WTC11 (cell line): ENCODE data around the gene TBC1D22A. TPM values are rescaled to one million over a fixed set of nuclear protein-coding genes. Genes with fewer than 3 reads are reported as not detected.

Experiments
- ATAC-seq: fragments of 200-7000 bp; cut with Tn5 transposase; 2 replicates; pipeline ENCODE4 v1.10.0; 2021; ENCODE audit warnings: mild to moderate bottlenecking, moderate library complexity
- CTCF ChIA-PET: fragments of 300-600 bp; sonication (Branson Sonifier 250); formaldehyde crosslinking; loops from one replicate; lab custom pipeline; 2021; ENCODE audit warnings: antibody characterized with exemption; lab: Charles Lee
- POLR2A ChIA-PET: fragments of 350-600 bp; sonication (Branson Sonifier 250); formaldehyde crosslinking; loops from one replicate; lab custom pipeline; 2021; ENCODE audit warnings: antibody characterized with exemption; lab: Charles Lee
- DNase-seq: peaks from one replicate; pipeline ENCODE4 v3.0.0; 2021; ENCODE audit warnings: low spot score
- H3K27ac Mint-ChIP-seq: 2 replicates; pipeline ENCODE4 v1.8.0; 2021; ENCODE audit warnings: mixed read lengths
- H3K27me3 Mint-ChIP-seq: 2 replicates; pipeline ENCODE4 v1.8.0; 2021; ENCODE audit warnings: low read depth, mild to moderate bottlenecking, moderate library complexity, mixed read lengths
- H3K36me3 Mint-ChIP-seq: 2 replicates; pipeline ENCODE4 v1.8.0; 2021; ENCODE audit warnings: mixed read lengths
- H3K4me1 Mint-ChIP-seq: 2 replicates; pipeline ENCODE4 v1.8.0; 2022; ENCODE audit warnings: mixed read lengths
- H3K4me3 Mint-ChIP-seq: 2 replicates; pipeline ENCODE4 v1.8.0; 2021; ENCODE audit warnings: mild to moderate bottlenecking, moderate library complexity, mixed read lengths
- H3K9me3 Mint-ChIP-seq: 2 replicates; pipeline ENCODE4 v1.8.0; 2021; ENCODE audit warnings: mixed read lengths
- AR ChIP-seq: fragments of 250-450 bp; sonication (Bioruptor Pico); IDR thresholded peaks from 2 replicates; pipeline ENCODE4 v1.9.0; 2021; ENCODE audit warnings: mild to moderate bottlenecking
- CDX4 ChIP-seq: fragments of 250-450 bp; sonication (Bioruptor Pico); IDR thresholded peaks from 2 replicates; pipeline ENCODE4 v1.9.0; 2021; ENCODE audit warnings: moderate library complexity, mild to moderate bottlenecking, inconsistent platforms, borderline replicate concordance
- CREB1 ChIP-seq: sonication (generic); formaldehyde crosslinking; IDR thresholded peaks from 2 replicates; pipeline ENCODE4 v1.8.0; 2023; ENCODE audit warnings: mild to moderate bottlenecking, missing genetic modification reagents
- E2F4 ChIP-seq: sonication (generic); formaldehyde crosslinking; IDR thresholded peaks from 2 replicates; pipeline ENCODE4 v1.8.1; 2022; ENCODE audit warnings: low read depth, mild to moderate bottlenecking, moderate library complexity, missing genetic modification reagents, borderline replicate concordance
- ERG ChIP-seq: fragments of 250-450 bp; sonication (Bioruptor Pico); IDR thresholded peaks from 2 replicates; pipeline ENCODE4 v1.8.0; 2021; ENCODE audit warnings: mild to moderate bottlenecking
- ETV6 ChIP-seq: sonication (generic); formaldehyde crosslinking; IDR thresholded peaks from 2 replicates; pipeline ENCODE4 v1.8.1; 2022; ENCODE audit warnings: mild to moderate bottlenecking, missing genetic modification reagents
- FOXP4 ChIP-seq: sonication (generic); formaldehyde crosslinking; IDR thresholded peaks from 2 replicates; pipeline ENCODE4 v1.8.0; 2022; ENCODE audit warnings: mild to moderate bottlenecking, missing genetic modification reagents
- GRHL2 ChIP-seq: fragments of 250-450 bp; sonication (Bioruptor Pico); IDR thresholded peaks from 2 replicates; pipeline ENCODE4 v1.8.0; 2022; ENCODE audit warnings: mild to moderate bottlenecking, moderate library complexity; ENCODE audit not compliant: insufficient replicate concordance, severe bottlenecking
- NR1H2 ChIP-seq: sonication (generic); formaldehyde crosslinking; IDR thresholded peaks from 2 replicates; pipeline ENCODE4 v1.9.0; 2021; ENCODE audit warnings: mild to moderate bottlenecking, moderate library complexity, missing genetic modification reagents
- RORB ChIP-seq: fragments of 250-450 bp; sonication (Bioruptor Pico); IDR thresholded peaks from 2 replicates; pipeline ENCODE4 v1.9.0; 2021; ENCODE audit warnings: mild to moderate bottlenecking
- STAT6 ChIP-seq: sonication (generic); formaldehyde crosslinking; conservative IDR thresholded peaks from 2 replicates; pipeline ENCODE4 v1.8.1; 2023; ENCODE audit warnings: mild to moderate bottlenecking, low read depth, missing genetic modification reagents, moderate library complexity
- USF1 ChIP-seq: sonication (generic); formaldehyde crosslinking; IDR thresholded peaks from 2 replicates; pipeline ENCODE4 v1.8.0; 2022; ENCODE audit warnings: mild to moderate bottlenecking, missing genetic modification reagents
- ZBTB21 ChIP-seq: sonication (generic); formaldehyde crosslinking; IDR thresholded peaks from 2 replicates; pipeline ENCODE4 v1.8.1; 2023; ENCODE audit warnings: mild to moderate bottlenecking, missing genetic modification reagents, borderline replicate concordance
- ZNF263 ChIP-seq: sonication (generic); formaldehyde crosslinking; IDR thresholded peaks from 2 replicates; pipeline ENCODE4 v1.8.1; 2022; ENCODE audit warnings: low read depth, mild to moderate bottlenecking, moderate library complexity, missing genetic modification reagents
- ZNF423 ChIP-seq: fragments of 250-450 bp; sonication (Bioruptor Pico); IDR thresholded peaks from 2 replicates; pipeline ENCODE4 v2.1.2; 2022; ENCODE audit warnings: mild to moderate bottlenecking, moderate library complexity
- ZNF512 ChIP-seq: sonication (generic); formaldehyde crosslinking; IDR thresholded peaks from 2 replicates; pipeline ENCODE4 v1.8.1; 2022; ENCODE audit warnings: missing genetic modification reagents, borderline replicate concordance
- total RNA-seq: library from RNA; stranded (reverse); gene quantifications from 3 replicates; pipeline ENCODE4 v1.2.3, GENCODE V29; 2021

Gene TBC1D22A
- total RNA-seq, 1 experiment from 2014 or later, result 18.1 TPM

- TF ChIP-seq ERG, result no peak
- TF ChIP-seq ZNF263 (CRISPR knock-in tag), result no peak
- TF ChIP-seq FOXP4 (CRISPR knock-in tag), result no peak
- no peak for TF ChIP-seq GRHL2 (CRISPR knock-in tag)
- no peak for TF ChIP-seq CDX4 (CRISPR knock-in tag)
- TF ChIP-seq E2F4 (CRISPR knock-in tag), result no peak
- TF ChIP-seq STAT6 (CRISPR knock-in tag), result no peak
- TF ChIP-seq ZBTB21 (CRISPR knock-in tag), result no peak
- TF ChIP-seq ZNF423, result no peak
These were observed 240.2 kb downstream of the TBC1D22A start (continued) for GRCh38 chr22:47002692-47003091.

- POLR2A ChIA-PET, result no interaction called here
These were observed 243.3 kb downstream of the TBC1D22A start for GRCh38 chr22:47005506-47006408.

More at GRCh38 chr22:47005506-47006408, 243.3 kb downstream of the TBC1D22A start:
- no peak overlapping the region for H3K27ac Mint-ChIP-seq
- H3K4me1 Mint-ChIP-seq, result no peaks in the 10 kb centered on the region
- no peaks in the 10 kb centered on the region for H3K27me3 Mint-ChIP-seq
- no peaks in the 10 kb centered on the region for H3K36me3 Mint-ChIP-seq
- DNase-seq, result no peak
- no peak overlapping the region for H3K4me3 Mint-ChIP-seq
- H3K9me3 Mint-ChIP-seq, result no peaks in the 10 kb centered on the region
- no peak for ATAC-seq
- CTCF ChIA-PET, result no interaction called here
- TF ChIP-seq USF1 (CRISPR knock-in tag) (no peak), AR (CRISPR knock-in tag) (no peak), NR1H2 (CRISPR knock-in tag) (no peak), STAT6 (CRISPR knock-in tag) (no peak), ETV6 (CRISPR knock-in tag) (no peak), CREB1 (CRISPR knock-in tag) (no peak), ZNF512 (no peak), RORB (CRISPR knock-in tag) (no peak)
